ENCODE data around the gene PPP1R15B. TPM values are rescaled to one million over a fixed set of nuclear protein-coding genes. Genes with fewer than 3 reads are reported as not detected.

PPP1R15B gene
- total RNA-seq, 1 experiment from 2014 or later, result 45.9 TPM

- H3K18ac ChIP-seq (ENCODE audit: insufficient read length, low read depth, low read length), result no peak overlapping the region
- H3K27ac ChIP-seq (ENCODE audit: insufficient read length, low read depth, low read length), result no peak overlapping the region
- no peaks in the 10 kb centered on the region for H4K20me1 ChIP-seq (ENCODE audit: control insufficient read depth, insufficient read depth, insufficient read length)
- no peak overlapping the region for H3T11ph ChIP-seq (ENCODE audit: low read length)
- Mint-ChIP-seq H3K9me3 (no peaks in the 10 kb centered on the region), H3K27me3 (ENCODE audit: low read depth) (no peaks in the 10 kb centered on the region), H3K27ac (no peak overlapping the region), H3K36me3 (ENCODE audit: insufficient read depth in 1 of 3, low read depth in 3 of 3) (peaks cover 14 to 39% (median 30%) of the 10 kb centered on the region in 3 experiments), H3K4me1 (peaks cover 25 to 28% of the 10 kb centered on the region in 2 experiments), H3K4me3 (no peak overlapping the region)
- no peak overlapping the region for H2AFZ ChIP-seq (ENCODE audit: low read length)
- H3K4me1 ChIP-seq (ENCODE audit: insufficient read depth, low read length), result no peaks in the 10 kb centered on the region
- H2BK12ac ChIP-seq (ENCODE audit: insufficient read length, low read depth, low read length), result no peak overlapping the region
- no peak overlapping the region for H2BK5ac ChIP-seq (ENCODE audit: insufficient read length, low read length)
- no peak overlapping the region for H4K5ac ChIP-seq (ENCODE audit: insufficient read length, low read depth, low read length)
- no peaks in the 10 kb centered on the region for H3K79me1 ChIP-seq (ENCODE audit: insufficient read depth, low read depth, low read length, poor library complexity, severe bottlenecking)
- H4K8ac ChIP-seq (replicated peaks; ENCODE audit: insufficient read length, low read depth, low read length), result no peak overlapping the region
- H3K9me3 ChIP-seq (ENCODE audit: control insufficient read depth, low read depth, low read length), result no peaks in the 10 kb centered on the region
- H4K91ac ChIP-seq (ENCODE audit: insufficient read length, low read depth, low read length), result no peak overlapping the region
- no peaks in the 10 kb centered on the region for H3K23me2 ChIP-seq (ENCODE audit: insufficient read length, low read depth, low read length, poor library complexity, severe bottlenecking)
- no peak overlapping the region for H2BK20ac ChIP-seq (ENCODE audit: low read depth, low read length, poor library complexity, severe bottlenecking)
- H3K4me2 ChIP-seq (ENCODE audit: insufficient read depth, insufficient read length, low read length), result no peak overlapping the region
- H2BK15ac ChIP-seq (ENCODE audit: low read depth, low read length), result no peak overlapping the region
- H3K27me3 ChIP-seq (ENCODE audit: insufficient read depth, low read length), result no peaks in the 10 kb centered on the region
- no peak overlapping the region for H3K9ac ChIP-seq (ENCODE audit: extremely low read depth, insufficient read length, low read length)
- H2BK120ac ChIP-seq (ENCODE audit: low read depth, low read length, poor library complexity, severe bottlenecking), result no peak overlapping the region
- no CpG with 5 or more reads among the region's 8 CpGs for WGBS (ENCODE audit: extremely low coverage, insufficient read length, low lambda C conversion rate)
- no peak overlapping the region for H2AK5ac ChIP-seq (ENCODE audit: insufficient read length, low read length)
- no peak overlapping the region for H3K23ac ChIP-seq (ENCODE audit: insufficient read length, low read depth, low read length)
- DNase-seq, result no peak
- H3K79me2 ChIP-seq (ENCODE audit: insufficient read depth, low read length), result no peaks in the 10 kb centered on the region
- TF ChIP-seq CTCF (conservative IDR thresholded peaks at IDR 0.05), result no peak
- no peak overlapping the region for H3K56ac ChIP-seq (ENCODE audit: insufficient read length, low read depth, low read length)
- H3K14ac ChIP-seq (ENCODE audit: insufficient read depth, low read length), result no peak overlapping the region
- no peak overlapping the region for H3K4ac ChIP-seq (ENCODE audit: low read depth, low read length)
Measured at GRCh38 chr1:204460346-204460745, 48.7 kb upstream of the PPP1R15B start.
